Non-pigmented ciliary epithelial cell (primary cell): ENCODE measurements around the gene AUTS2.

Experiments used
- DNase-seq: peaks from one replicate; pipeline ENCODE4 v3.0.0-alpha.2; 2010; ENCODE audit warnings: low read depth

Gene AUTS2

DNA sequence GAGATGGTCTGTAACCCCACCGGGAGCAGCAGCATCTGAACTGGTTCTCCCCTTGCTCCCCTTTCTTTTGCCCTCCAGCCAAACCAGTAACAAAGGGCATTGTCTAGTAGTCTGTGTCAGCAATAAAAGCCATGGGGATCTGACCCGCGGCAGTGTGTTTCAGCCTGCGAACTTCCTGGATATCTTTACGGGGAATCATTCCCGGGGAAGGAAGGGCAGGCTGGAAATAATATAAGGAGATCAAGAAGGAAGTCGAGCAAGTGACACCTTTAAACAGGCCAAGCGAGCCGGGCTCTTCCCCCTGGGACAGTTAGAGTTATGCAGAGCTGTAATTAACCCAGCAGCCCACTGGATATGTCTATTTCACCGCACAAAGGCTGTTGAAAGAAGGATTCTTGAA is 872.5 kb downstream of the AUTS2 start:
- no peak for DNase-seq

DNA sequence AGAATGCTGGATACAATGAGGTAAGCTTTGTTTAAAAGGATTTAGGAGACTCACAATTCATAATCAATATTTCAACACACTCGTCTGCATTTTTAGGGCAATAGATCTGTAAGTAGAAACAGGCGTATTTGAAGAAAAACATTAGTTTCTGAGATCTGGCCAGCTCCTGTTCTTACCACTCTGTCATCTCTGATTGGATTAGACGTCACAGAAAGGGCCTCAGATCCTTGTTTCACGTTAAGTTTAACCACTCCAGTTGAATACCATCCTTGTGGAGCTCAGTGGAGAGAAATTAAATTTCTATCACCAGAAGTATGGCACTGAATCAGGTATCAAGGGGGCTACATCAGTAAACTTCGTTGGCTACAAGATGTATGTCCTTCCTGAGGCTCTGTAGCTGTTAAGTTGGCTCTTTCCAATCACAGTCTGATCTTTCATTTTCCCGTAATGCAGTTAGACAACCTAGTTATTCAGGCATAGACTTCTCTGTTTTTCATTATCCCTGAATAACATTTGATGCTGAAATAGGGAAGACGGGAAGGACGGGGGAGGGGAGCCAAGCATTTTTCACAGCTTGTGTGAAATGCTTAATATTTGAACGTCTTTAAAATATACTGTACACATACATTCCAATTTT is 874.4 kb downstream of the AUTS2 start:
- DNase-seq: no peak

DNA sequence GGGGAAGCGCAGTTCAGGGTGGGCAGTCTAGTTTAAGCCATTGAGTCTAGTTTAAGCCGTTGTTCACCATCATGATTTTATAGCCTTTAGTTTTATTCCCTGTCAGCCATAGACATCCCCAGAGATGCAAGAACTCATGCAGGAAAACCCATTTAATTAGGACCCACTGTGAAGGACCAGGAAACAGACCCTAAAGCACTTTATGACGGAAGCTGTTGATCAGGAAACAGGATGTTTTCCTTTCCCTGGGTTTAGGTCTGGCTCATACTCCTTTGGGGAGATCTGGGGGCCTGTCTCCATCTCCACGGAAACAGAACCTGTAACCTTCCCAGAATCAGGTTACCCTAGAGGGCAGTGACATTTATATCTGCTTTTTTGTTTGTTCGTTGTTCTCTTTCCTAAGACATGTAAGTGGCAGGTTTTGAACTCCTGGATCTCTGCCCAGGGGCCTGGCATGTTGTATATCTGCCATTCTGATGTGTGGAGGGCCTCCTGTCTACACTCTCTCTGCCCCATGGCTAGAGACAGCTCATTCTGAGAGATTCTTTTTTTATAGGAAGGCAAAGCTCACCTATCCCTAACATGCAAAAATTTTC is 876.5 kb downstream of the AUTS2 start:
- DNase-seq: no peak

DNA sequence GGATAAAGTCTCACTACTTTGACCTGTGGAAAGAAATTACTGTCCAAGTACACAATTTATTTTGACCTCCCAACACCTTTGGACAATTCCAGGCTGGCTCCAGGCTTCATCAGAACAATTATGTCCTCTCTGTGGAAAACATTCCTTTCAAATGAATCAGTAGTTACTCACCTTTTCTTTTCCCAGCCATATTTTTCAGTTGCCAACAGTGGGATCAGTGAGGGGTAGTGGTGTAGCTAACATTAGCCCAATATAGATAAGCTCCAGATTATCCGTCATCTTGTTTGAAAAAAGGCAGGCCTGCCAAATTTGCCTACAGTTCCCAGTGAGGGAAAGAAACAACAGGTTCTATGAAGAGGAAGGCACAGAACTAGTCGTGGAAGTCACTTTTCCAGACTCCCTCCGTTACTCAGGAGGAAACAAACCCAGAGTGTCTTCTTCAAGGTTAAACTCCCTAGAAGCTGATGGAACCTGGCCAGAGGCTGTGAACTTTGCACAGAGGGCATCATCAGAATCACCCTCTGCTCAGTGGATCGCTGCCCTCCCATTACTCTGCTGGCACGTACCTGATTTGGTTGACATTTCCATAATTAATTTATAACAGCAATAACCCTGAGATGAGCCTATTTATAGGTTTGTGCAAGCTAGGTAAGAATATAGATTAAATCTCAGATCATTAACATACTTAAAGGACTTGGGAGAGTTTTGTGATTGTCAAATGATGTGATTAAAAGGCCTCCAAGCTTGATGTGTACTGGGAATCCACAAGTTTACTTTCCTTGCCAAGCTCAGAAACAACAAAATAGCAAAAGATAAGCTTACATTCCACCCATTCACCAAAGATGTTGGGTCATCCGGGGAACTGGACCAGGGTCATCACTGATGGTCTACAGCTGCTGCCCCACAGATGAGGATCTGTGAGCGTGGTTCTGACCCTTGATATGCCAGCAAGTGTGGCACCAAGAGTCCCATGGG is 879.0 kb downstream of the AUTS2 start:
- peak; percentile 26 for DNase-seq

DNA sequence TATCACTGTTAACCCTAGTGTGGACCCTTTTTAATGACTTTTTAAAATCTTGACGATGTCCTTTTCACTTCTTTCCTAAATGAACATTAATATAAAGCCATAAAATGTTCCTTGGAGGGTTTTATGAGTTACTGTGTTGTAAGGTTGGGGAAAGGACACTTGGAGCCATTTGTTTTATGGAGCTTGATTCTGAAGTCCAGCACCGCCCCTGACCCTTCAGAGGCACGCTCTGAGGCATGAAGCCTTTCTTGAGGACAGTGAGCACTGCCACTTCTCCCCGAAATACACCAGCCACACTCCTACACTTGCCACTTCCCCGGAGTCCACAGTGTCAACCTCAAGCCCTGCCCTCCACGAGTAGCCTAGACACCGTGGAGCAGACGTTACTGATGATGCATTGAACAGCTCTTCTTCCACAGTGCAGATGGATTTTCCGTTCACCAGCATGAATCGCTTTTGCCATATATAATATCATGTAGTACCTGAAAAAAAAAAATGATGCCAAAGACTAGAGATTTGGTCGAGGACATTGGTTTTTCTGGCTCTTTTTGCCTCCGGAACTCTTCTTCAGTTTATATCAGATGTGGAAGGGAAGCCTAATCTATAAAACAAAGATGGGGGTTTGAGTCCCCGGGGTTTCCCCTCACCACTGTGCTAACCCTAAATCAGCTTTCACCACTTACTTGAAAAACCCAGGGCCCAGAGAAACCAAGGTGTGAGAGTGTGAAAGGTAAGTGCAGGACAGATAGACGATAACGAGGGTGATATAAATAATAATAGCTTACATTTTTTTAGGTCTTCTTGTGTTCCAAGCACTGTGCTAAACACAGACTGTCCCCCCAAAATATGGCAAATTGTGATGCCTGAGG is 881.1 kb downstream of the AUTS2 start:
- no peak for DNase-seq

DNA sequence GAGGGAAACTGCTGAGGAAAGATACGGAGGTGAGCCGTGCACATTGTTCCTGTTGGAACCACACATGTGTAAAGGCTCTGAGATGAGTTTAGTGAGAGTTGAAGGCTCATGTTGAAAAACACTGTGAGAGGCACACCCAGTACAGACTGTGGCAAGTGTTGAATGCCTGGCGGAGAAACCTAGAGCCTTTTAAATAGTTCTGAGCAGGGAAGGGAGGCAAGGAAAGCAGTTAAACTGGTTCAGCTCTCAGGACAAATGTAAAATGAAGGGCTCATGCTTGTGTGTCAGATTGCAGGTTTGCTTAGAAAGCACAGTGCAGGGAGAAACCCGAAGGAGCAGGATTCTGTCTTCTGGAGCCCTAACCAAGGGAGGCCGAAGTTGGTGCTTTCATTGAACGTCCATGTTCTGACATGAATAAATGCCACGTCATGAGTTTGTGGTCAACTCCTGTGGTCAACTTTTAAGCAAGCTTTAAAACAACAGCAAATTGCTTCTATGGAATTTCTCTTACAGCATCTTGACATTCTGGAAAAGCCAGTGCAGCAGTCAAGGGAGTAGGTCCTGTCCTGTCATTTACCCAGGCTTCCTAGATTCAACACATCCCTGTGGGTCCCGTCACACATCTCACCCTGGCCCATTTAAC is 882.8 kb downstream of the AUTS2 start:
- DNase-seq: no peak

DNA sequence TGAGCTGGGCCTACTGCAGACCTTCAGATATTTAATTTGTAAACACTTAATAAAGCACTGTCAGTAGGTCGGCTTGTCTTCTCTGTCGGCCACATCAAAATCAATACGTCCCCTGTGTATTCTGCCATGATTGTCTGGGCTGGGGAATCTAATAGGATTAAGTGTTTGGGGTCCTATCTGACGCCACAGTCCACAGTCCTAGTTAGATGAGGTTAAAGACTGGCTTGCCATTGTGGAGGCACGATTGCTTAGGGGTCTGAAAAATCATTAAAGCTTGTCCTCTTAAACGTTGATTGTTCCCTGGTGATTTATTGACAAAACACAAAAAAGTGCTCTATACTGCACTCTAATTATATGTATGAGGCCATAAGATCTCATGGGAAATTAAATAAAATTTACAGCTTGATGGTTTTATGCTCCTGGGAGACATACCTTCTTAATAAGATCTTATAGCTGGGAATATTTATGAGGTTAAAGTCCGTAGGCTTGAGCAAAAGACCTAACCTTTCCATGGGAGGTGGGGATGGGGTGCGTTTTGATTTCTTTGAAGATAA is 883.4 kb downstream of the AUTS2 start:
- DNase-seq: no peak

DNA sequence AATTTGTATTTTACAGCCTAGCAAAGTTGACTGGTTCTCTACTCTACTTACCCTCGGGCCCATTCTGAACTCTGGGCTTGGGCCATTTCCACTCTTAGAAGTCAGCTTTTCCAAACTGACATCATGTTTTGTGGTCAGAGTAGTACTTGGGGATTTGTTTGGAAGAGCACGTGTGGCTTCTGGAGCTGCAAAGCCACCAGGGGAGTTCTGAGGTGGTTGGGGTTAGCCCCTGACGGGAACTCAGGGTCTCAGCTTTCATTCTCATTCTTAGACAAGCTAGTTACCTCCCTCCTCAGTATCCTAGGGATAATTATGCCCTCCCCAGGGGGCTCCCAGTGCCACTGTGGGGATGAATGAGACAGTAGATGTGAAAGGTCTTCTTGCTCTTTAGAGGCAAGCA is 886.0 kb downstream of the AUTS2 start:
- DNase-seq: no peak

DNA sequence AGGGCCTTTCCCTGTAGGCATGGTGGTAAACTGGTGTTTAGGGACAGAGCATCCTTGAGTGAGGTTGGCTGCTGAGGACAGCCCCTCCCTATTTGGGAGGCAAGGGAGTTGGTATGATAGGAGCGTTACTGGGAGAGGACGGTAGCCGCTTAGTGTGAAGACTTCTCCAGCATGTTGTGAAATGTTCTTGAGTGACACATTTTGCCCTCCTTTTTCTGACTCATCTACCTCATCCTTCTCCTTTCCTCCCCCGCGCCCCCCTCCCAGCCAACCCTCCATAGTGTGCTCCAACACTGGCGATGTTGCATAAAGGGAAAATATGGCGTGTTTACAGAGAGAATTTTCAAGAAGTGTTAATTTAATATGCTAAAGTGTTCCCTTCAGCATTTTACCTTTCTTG is 888.7 kb downstream of the AUTS2 start:
- DNase-seq: no peak

DNA sequence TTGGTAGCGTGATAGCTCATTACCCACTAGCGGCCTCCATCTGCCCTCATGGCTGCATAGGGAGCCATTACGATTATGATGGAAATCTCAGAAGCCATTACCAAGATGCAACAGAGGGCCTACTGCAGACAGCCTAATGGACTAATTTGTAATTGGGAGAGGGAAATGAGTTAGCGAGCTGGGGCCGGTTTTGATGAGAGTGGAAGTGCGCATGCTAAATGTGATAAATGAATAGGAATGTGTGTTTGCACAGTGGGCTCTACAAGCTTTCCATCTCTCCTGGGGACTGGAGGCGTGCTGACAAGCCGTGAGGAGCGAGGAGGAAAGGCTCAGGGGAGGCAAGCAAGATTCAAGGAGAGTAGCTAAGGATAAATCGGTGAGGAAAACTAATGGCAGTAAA is 889.2 kb downstream of the AUTS2 start:
- no peak for DNase-seq

DNA sequence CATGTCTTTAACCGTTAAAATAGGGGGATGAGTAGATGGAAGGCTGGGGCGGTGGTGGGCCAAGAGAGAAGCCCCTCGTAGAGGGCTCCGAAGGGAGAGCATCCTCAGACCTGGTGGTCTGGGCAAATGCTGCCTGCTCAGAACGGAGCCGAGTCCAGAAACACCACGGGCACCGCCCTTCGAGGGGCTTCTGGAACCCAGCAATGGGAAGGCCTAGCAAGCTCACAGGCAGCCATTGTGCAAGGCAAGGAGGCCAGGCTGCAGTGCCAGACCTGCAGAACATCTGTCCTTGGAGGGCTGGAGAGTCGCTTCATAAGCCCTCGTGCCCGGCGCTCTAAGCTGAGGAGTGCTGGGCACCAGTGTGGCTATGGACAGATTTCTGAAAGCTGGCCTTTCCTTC is 889.6 kb downstream of the AUTS2 start:
- DNase-seq: no peak

DNA sequence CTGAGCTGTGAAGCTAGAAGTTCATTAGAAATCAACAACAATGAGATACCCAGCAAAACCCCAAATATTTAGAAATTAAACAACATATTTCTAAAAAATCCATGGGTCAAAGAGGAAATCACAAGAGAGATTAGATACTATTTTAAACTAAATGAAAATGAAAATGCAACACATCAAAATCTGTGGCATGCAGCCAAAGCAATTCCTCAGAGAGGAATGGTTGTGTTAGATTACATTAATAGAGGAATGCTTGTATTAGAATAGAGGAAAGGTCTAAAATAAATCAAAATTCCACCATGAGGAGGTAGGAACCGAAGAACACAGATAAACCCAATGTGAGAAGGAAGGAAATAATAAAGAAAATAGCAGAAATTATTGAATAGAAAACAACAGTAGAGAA is 891.5 kb downstream of the AUTS2 start:
- DNase-seq: no peak

DNA sequence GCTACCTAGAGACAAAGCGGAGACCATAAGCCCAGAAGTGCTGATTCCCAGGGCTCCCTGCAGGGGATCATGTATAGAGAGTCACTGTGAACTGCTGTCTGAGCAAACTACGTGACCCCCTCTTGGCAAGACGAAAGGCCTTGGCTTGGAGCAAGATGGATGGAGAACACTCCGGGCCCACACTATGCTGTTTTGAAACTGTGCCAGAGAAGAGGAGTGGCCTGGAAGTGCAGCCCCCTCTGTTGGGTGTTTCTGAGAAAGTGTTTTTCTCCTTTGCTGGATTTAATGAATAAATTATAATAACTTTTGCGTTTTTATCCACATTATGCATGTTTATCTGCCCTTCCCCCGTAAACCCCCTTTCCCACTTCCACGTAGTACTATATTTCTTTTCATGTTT is 894.4 kb downstream of the AUTS2 start:
- DNase-seq: no peak

DNA sequence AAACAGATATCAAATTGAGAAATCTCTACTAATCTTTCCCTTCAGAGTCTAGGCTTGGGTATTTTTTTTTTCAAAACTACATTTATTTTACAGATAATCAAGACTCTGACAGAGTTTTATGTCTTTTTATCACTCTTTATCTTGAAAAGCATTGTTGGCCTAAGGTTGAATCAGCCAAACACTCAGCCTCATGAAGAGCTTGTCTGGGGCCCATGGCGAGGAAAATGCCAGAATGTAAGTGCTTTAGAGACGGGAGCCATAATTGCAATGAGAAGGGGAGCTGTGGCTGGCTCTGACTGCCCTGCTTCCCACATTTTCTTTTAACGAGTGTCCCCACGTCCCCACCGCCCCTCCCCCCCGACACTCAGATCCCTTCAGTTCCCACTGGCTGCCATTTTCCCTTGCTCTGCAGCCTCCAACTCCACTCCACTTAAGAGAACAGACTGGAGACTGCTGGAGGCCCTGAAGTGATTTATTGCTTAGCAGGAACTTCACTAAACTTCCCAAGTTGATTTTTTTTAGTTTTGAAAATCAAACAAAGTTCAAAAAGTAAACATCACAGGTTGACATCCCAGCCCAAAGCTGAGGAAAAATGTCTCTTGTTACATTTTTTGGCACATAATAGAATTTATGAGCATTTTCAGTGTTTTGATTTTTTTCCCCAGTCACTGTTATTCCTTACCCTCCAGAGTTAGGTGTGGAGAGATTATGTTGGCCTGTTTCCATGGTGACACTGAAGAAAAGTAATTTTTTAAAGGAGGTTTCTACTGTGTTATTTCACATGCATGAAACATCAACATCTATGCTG is 896.2 kb downstream of the AUTS2 start:
- DNase-seq: no peak

DNA sequence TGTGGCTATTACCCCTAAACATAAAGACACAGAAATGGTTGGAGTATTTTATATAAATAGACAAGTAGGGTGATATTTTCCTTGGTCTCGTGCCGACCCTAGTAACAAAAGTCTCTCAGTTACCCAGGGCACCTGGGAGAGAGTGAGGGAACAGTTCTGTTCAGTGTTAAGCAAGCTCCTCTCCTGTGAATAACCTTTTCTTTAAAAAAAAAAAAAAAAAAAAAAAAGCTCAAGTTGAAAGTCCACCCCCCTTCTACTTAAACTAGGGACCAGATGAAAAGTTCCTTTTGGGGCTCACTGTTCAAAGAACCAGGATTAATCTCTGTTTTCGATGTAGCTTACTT is 896.7 kb downstream of the AUTS2 start:
- DNase-seq: no peak

DNA sequence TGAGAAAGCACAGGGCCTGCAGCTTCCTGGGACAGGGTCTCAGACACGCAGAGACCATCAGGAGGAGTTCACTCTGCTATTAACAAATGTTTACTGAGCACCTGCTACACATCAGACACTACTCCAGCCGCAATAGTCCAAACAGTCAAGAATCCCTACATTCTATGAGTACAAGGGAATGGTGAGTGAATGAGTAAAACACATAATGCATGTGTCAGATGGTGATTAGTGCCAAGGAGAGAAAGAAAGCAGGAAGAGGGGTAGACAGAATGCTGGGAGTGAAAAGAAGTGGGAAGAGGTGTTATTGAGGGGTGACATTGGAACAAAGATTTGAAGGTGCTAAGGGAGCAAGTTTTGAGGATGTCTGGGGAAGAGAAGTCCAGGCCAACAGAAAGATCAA is 899.5 kb downstream of the AUTS2 start:
- DNase-seq: no peak

DNA sequence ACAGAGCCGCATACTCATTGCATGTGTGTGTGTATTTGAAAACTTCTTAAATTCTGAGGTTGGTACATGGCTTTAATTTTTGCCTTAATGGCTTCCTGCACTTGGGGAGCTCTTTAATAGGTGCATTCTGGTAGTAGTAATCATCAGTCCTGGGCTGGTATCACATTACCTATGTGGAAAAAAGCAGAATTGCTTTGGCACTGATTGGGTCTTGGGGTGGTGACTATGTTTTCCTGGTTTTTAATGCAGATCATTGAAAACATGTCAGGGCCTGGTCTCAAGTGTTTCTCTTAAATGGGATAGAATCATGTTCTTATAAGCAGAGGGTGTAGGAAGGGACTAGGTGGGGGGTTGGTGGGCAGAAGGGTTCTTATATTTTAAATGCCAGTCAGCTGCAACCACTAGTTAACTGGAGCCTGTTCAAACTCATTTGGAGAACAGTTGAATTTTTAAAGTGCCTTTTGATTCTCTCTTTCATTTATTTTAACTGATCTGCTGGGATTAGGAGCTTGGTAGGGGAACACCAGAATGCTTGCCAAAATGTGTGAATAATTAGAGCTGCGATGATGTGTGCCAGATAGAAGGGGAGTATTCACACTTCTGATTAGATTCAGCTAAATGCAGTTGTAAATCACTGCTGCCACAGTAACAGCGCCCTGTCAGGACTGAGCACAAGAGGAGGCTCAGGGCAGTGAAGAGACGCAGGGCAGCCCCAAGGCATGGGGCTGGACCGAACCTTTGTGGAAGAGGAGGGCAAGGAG is 900.1 kb downstream of the AUTS2 start:
- no peak for DNase-seq

DNA sequence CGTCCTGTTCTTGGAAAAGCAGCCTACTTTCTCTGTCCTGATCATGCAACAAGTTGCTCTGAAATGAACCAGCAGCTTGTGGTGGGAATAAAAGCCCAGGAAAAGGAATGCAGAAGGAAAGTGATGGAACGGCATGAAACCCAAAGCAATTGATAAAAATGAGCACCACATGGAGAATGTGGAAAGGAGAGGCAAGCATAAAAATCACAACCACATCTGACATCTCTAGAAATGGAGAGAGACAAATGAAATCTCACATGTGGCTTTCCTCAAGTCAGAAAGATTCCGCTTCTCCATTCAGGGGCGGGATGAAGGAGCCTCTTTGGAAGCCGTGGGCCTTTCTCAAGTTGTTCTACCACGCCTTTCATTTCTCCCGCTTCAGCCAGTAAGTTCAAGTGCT is 902.0 kb downstream of the AUTS2 start:
- DNase-seq: no peak

DNA sequence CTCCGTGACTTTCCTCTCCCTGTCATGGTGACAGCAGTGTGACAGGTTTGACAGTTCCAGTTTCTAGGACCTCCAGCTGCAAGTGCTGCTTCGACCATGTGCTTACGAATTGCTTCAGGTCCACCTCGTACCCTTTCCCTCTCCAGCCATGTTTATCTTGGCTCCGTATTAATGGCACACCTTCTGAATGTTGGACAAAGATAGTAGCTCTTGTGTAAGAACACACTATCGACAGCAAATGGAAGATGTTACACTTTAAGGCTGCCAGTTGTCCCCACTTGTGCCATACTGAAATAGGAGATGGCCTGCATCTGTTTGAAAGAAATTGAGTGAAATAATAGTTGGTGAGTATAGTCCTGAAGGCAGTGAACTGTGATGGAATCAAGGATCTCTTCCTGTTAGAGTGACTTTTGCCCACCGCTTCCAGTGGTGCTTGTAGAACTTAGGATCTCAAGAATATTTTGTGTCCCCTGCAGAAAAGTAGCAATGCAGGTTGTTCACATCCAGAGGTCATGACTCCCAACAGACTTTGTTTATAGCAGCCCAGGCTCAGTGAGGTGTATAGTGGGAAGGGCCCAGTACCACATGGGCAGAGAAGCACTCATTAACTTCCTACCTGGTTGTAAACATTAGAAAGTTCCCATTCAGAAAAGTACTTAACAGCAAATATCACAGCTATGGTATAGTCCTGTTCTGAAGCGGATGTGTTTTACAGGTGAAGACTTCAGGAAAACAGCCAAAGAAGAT is 904.0 kb downstream of the AUTS2 start:
- DNase-seq: no peak
